ENCODE measurements around the gene PPIG. TPM values are rescaled to one million over a fixed set of nuclear protein-coding genes. Genes with fewer than 3 reads are reported as not detected.

PPIG gene
- total RNA-seq = 25.0 and 27.4 TPM in 2 replicates

GRCh38 chr2:169584005-169584877, at the start of gene PPIG:
PPIG (plus strand) TSS chr2:169584351; CDS start chr2:169604042, 19,691 bp downstream.

DNA sequence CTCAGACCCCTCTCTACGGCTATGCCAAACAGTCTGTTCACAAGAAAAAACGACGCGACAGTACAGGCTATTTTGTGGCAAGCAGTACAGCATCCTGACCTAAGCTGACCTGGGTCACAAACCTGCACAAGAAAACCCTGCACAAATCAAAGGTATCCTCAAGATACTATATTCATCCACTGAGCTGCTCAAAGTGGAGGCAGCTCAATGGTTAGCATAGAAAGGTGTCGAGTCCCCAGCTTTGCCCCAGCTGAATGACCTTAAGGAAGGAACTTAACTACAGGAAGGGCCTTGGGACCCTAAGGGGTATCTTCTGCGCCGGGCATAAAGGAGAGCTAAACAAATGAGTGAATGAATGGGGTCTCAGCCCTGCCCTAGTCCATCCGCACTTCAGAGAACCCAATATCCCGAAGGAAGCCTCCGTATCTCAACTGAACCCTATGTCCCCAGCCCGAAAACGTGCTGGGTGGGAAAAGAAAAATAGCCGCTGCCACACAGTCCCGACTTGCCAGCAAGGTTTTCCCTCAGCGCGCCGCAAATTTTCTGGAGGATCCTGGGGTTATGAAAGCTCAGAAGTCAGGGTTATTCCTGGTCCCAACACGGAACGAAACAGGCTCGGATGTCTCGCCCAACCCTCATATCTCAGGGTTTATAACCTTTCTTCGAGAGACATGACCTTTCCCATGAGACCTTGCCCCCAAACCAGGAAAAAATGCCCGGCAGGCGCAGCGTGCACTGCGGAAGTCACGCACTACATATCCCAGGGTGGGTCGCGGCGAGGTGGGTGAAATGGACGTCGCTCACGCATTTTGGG, 10.8 kb upstream of the PPIG start, which contains the start of gene FASTKD1:
TSS of gene FASTKD1 (minus strand) at position 706 of the 814 bp plus-strand sequence. CDS start 1,836 bp downstream, outside the sequence.

Other genes starting within 250 kb of the PPIG start
- gene LRP2, start 221.8 kb upstream of the PPIG start, total RNA-seq = not detected in 2 replicates
- gene BBS5, start 104.9 kb upstream of the PPIG start, total RNA-seq = 6.1 TPM in 2 replicates
- gene KLHL41, start 74.6 kb upstream of the PPIG start, total RNA-seq = 0.56 and 0.72 TPM in 2 replicates
- 17.1 and 18.9 TPM in 2 replicates for gene FASTKD1, start 10.5 kb upstream of the PPIG start, total RNA-seq
- not detected in 2 replicates for gene CFAP210, start 110.1 kb downstream of the PPIG start, total RNA-seq
- gene PHOSPHO2, start 110.1 kb downstream of the PPIG start, total RNA-seq = 1.6 and 1.8 TPM in 2 replicates
- gene KLHL23, start 149.5 kb downstream of the PPIG start, total RNA-seq = 3.1 and 3.5 TPM in 2 replicates
- gene SSB, start 214.5 kb downstream of the PPIG start, total RNA-seq = 59.6 and 85.0 TPM in 2 replicates
- 29.7 and 36.5 TPM in 2 replicates for gene METTL5, start 240.6 kb downstream of the PPIG start, total RNA-seq
- 40.0 and 56.4 TPM in 2 replicates for gene UBR3, start 243.1 kb downstream of the PPIG start, total RNA-seq

All from smooth muscle cell of the pulmonary artery (primary cell).